Measurements from ENCODE around the gene RABGGTA.
A peak's percentile ranks its signal among the peaks of the same experiment; 100 is the strongest.

Gene RABGGTA

GRCh38 chr14:24300326-24300980, 29.1 kb upstream of the RABGGTA start:
- DNase-seq: no peak

GRCh38 chr14:24299255-24300191, 28.1 kb upstream of the RABGGTA start, which contains the start of the genes DHRS1 and NOP9:
Gene DHRS1, minus strand, starts transcription at chr14:24299780. Its CDS starts 674 bp downstream, at chr14:24299106.
Gene NOP9, plus strand, starts transcription at chr14:24299850. Its CDS starts 105 bp downstream, at chr14:24299955.
- peak; percentile 78 for DNase-seq

GRCh38 chr14:24298892-24299254, 27.5 kb upstream of the RABGGTA start:
- no peak for DNase-seq

- no peak for DNase-seq
Observed at GRCh38 chr14:24297190-24297964, 26.0 kb upstream of the RABGGTA start.

GRCh38 chr14:24296341-24297157, 25.2 kb upstream of the RABGGTA start:
- DNase-seq: peak; percentile 63

GRCh38 chr14:24293525-24293924, 22.1 kb upstream of the RABGGTA start:
- no peak for DNase-seq

GRCh38 chr14:24292118-24292807, 20.9 kb upstream of the RABGGTA start:
- no peak for DNase-seq

- no peak for DNase-seq
Observed at GRCh38 chr14:24291446-24292117, 20.2 kb upstream of the RABGGTA start.

- no peak for DNase-seq
Observed at GRCh38 chr14:24290746-24291145, 19.3 kb upstream of the RABGGTA start.

GRCh38 chr14:24289649-24290280, 18.4 kb upstream of the RABGGTA start:
- DNase-seq: no peak

- no peak for DNase-seq
Observed at GRCh38 chr14:24286996-24287395, 15.6 kb upstream of the RABGGTA start.

- no peak for DNase-seq
Observed at GRCh38 chr14:24285351-24285750, 14.0 kb upstream of the RABGGTA start.

- DNase-seq: no peak
Observed at GRCh38 chr14:24284501-24285035, 13.2 kb upstream of the RABGGTA start.

- no peak for DNase-seq
Observed at GRCh38 chr14:24283796-24284460, 12.5 kb upstream of the RABGGTA start.

- no peak for DNase-seq
Observed at GRCh38 chr14:24282736-24283135, 11.3 kb upstream of the RABGGTA start.

- no peak for DNase-seq
Observed at GRCh38 chr14:24281636-24282035, 10.2 kb upstream of the RABGGTA start.

- DNase-seq: no peak
Observed at GRCh38 chr14:24280797-24281460, 9.5 kb upstream of the RABGGTA start.

- DNase-seq: no peak
Observed at GRCh38 chr14:24279301-24280186, 8.1 kb upstream of the RABGGTA start.

Data from amniotic stem cell (primary cell).